NCI-H2107 (cell line): ENCODE data around the gene NPR2.
A peak's percentile ranks its signal among the peaks of the same experiment; 100 is the strongest.

Source experiments
- DNase-seq: peaks from one replicate; lab custom pipeline; 2025; lab: John Stamatoyannopoulos, UW

The NPR2 gene

DNA sequence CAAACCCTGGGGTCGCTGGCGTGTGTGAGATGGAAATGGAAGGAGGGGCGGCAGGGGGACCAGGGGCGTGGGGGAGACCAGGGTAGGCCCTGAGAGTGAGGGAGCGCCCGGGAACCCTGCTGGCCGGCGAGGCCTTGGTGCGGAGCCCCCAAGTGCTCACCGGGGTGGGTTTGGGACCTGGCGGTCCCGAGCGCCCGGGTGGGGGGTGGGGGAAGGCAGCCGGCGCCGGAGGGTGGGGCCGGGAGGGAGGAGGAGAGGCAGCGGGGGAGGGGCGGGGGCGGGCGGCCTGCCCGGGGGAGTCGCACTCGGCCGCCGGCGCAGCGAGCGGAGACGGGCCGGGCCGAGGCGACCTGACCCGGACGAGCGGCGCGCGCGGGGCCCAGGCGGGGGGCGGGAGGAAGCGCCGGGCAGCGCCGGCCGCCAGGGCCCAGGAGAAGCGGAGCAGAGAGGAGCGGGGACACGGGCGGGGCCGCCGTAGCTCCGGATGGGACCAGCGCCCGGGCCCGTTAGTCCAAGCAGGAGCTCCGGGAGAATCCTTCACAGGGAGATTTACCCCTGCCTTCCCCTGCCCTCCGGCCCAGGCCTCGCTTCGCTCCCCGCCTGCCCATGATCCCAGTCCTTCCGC lies at the start of gene NPR2:
Gene NPR2, plus strand, starts transcription at position 295 of the 625 bp plus-strand sequence. CDS start 818 bp downstream, outside the sequence.
- DNase-seq, result no peak

DNA sequence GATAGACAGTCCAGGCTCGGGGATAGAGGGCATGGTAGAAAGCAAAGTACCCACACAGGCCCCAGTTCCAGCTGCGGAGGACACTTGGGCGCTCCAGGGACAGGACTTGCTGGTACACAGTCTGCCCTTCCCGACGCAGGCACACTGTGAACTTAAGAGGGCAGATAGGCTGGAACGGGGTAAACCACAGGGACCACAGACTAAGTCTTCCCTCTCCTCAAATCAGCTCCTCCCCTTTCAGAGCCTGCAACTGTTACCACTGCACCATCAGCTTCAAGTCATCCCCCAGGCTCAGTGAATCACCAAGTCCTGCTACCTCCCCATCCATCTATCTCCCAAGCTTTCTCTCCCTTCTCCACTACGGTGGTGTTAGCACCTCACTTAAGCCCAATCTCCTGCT lies 49.7 kb upstream of the NPR2 start:
- no peak for DNase-seq

DNA sequence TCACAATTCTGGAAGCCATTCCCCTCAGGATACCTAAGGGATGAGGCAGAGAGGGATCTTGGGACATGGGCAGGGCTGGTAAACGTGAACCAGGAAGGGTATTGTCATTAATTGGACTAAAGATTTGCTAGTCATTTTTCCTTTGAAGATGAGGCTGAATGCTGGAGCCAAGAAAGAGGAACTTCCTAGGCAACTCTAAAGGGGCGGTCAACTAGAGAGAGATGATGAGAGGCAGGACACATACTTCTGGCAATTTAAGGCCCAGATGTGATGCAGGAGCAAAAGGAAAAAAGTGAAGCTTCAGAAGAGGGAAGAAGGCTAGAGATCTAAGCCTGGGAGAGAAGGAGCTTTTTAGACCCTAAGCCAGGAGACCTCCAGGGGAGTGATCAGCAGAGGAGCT lies 47.9 kb upstream of the NPR2 start:
- no peak for DNase-seq

DNA sequence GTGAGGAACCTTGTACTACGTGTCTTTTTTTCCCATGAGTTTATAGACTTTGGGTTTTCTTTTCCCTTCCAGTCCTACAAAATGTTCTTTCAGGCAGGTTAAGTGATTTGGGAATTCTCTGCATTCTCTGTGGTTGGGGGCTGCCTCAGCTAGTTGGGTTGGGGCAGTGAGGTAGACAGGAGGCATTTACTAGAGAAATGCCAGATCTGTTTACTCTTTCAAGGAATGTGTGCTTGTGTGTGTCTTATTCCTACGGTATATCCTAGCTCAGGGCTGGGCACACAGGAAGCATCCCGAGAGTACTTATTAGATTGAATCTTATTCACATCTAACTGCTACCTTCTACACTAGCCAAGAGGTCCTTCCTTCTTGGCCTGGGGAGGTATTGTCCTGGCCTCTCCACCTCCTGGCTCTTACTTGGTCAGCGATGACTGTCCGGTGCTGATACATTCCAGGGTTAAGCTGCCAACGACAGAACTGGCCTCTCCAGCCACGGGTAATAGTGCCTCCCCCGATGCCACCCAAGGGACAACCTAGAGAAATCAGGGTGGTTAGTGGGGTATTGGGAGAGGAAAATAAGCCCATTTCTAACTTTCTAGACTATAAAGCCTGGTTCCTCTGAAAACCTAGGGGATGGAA lies 47.4 kb upstream of the NPR2 start:
- no peak for DNase-seq

DNA sequence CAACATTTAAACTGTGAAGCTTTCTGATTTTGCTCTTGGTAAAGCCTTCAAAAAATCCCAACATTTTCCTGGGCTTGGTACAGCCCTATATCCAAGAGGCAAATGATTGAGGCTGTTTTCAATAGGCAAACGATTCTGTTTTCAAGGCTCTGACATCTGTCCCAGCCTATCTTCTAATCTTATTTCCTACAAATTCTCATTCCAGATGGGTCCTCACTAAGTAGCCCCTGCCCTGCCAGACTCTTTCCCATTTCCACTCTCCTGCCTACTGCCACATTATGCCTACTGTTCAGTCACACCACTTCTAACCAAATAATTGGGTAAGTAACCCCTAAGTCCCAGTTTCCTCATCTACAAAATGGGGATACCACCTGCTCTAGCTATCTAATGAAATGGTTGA lies 45.8 kb upstream of the NPR2 start:
- no peak for DNase-seq

DNA sequence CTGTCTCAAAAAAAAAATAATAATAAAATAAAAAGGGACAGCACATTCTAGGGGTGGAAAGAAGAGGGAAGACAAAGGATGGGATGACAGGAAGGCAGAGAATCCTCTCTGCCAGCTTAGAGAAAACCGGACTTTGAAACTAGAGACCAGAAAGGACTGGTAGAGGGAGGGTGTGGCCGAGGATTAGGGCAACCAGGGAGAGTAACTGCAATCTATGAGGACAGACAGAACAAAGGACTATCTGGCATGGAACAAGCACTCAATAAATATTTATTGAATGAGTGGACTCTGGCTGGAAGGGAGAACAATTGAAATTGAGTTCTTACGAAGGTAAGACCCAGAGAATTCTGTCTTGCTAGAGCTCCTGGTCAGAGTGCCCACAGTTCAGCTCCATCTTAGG lies 44.8 kb upstream of the NPR2 start:
- no peak for DNase-seq

DNA sequence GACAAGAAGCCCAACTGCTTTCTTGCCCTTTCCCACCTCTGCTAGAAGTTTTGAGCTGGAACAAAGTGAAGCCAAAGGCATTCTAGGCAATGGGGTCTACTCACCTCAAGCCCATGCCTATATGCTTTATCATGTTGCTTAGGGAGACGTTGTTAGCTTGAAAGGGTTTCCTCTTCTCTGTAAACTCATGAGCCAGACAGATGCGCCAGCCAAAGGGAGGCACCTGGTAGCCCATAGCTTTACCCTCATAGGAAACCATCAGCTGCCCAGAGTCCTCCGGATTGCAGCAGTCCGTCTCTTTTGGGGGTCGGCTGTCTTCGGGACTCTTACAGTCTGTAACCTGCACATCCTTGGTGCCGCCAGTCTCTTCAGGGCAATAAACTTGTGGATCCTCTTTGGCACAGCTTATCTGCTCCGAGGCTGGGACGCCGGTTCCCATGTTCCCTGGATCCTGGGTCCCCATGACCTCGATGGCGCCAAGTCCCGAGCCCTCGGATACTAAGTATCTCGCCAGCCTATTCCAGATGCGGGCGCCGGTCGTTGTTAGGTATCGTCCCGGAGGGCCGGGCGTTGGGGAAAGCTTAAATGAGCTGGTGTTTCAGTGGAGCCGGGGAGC lies 43.0 kb upstream of the NPR2 start:
- no peak for DNase-seq

DNA sequence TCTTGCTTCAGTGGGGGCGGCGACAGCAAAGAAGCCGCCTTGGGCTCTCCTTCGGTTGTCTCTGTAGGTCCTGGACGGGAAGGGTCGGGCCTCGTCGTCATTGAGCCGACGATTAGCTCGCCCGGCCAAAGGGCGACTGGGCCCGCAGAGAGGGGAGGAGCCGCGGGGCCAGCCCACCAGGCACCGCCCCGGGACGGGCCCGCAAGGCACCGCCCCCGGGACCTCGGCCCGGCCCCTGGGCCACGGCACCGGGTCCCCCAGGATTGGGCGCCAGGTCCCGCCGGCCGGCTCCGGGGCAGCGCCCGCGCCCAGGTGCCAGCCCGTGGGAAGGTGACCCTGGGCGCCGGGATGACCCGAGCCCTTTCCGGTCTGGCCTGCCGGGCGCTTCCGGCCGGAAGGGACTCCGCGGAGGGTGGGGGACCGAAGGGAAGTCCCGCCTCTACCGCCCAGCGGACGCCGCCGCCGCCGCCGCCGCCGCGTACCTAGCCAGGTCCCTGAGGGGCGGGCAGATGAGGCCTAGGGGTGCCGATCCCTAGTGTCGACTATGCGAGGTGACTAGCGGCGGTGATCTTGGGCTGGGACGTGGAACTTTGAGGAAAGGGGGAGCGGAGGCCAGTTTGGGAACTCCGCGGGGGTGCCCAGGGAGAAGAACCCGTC lies 42.4 kb upstream of the NPR2 start, which contains the start of the genes GBA2 and RGP1:
Gene GBA2, minus strand, starts transcription at position 371 of the 657 bp plus-strand sequence. CDS start 524 bp downstream, outside the sequence.
Gene RGP1, plus strand, starts transcription at position 430 of the 657 bp plus-strand sequence. CDS start 469 bp downstream, outside the sequence.
- peak; percentile 28 for DNase-seq

DNA sequence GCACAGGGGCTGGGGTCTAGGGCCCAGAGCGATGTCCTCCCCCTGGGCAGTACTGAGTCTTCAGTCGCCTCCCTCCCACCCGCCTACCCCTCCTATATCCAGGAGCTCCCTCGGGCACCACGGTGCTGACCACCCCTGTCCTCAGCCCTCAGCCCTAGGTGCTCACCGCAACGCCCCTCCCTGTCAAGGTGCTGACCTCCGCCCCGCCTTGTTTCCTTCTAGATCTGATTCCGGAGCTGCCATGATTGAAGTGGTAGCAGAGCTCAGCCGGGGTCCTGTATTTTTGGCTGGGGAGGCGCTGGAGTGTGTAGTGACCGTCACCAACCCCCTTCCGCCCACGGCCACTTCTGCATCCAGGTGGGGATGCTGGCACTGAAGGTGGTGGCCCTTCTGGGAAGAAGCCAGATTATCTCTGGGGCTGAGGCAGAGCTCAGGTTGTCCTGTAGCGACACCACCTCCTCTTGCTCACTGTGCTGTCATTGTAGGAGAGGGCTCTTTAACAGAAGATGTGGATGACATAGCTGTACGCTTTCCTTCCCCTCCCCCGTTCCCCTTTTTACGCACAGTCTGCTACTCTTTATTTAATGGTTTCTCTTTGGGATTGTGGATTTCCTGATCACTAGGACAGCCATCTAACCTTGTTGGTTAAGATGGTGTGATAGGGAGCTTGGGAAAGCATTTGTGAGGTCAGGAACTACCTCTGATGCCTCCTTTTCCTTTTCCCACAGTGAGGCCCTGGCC lies 41.7 kb upstream of the NPR2 start:
- DNase-seq, result no peak

DNA sequence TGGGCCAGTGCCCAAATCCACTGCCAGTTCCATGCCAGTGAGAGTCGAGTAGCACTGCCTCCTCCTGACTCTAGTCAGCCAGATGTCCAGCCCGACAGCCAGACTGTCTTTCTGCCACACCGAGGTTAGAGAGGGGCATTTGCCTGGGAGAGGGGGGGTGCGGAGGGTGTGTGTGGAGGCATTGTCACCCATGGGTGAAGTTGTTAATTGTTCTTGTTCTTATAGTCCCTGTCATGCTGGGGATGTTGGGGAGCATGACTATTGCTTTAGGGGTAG lies 41.2 kb upstream of the NPR2 start:
- no peak for DNase-seq

DNA sequence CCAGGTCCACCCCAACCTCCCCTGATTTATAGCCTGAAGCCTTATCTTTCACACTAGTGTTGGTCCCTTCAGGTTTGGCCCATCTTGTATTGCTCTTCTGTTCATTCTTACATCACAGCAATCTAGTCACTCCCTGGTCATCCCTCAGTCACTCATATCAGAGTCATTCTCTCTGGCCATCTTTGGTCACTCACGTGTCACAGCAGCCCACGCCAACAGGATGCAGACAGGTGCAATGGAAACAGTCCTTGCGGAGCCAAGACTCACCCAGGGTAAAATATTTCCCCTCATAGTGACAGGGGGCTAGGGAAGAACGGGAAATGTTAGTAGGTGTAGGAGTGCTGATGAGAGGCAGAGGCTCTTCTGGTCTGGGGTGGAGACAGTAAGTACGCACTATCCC lies 37.9 kb upstream of the NPR2 start:
- DNase-seq, result no peak

DNA sequence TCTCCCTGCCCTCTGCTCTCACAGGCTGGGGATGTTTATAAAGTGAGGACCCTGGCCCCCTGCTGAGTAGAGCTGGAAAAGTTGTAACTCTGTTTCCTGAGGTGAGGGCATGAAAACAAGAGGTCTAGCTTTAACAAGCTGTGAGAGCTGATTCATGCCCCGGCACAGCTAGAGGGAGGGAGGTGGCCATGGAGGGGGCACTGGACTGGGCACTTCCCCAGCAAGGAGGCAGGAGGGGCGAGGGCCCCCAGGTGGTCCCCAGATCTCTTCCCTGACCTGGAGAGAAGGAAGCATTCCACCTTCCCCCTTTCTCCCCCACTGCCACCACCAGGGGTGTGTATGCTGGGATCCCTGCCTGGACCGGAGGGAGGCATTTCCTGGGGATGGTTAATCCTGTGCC lies 37.1 kb upstream of the NPR2 start, which contains the start of gene MSMP:
Gene MSMP, minus strand, starts transcription at position 13 of the 400 bp plus-strand sequence. CDS start 147 bp downstream, outside the sequence.
- no peak for DNase-seq

DNA sequence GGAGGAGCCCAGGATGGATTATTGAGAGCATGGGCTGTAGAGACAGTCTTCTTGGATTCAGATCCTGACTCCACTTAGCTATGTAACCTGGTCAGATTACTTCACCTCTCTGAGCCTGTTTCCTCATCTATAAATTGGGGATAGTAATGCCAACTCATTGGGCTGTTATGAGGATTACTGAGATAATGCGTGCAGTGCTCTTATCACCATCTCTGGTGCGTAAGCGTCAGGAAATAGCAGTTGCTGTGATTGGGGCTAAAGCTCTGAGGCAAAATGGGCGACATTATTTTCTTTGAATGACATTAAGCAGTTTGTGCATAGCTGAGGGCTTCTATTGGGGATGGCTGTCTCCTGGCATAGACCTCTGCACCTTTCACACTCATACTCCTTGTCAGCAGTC lies 36.3 kb upstream of the NPR2 start:
- no peak for DNase-seq

DNA sequence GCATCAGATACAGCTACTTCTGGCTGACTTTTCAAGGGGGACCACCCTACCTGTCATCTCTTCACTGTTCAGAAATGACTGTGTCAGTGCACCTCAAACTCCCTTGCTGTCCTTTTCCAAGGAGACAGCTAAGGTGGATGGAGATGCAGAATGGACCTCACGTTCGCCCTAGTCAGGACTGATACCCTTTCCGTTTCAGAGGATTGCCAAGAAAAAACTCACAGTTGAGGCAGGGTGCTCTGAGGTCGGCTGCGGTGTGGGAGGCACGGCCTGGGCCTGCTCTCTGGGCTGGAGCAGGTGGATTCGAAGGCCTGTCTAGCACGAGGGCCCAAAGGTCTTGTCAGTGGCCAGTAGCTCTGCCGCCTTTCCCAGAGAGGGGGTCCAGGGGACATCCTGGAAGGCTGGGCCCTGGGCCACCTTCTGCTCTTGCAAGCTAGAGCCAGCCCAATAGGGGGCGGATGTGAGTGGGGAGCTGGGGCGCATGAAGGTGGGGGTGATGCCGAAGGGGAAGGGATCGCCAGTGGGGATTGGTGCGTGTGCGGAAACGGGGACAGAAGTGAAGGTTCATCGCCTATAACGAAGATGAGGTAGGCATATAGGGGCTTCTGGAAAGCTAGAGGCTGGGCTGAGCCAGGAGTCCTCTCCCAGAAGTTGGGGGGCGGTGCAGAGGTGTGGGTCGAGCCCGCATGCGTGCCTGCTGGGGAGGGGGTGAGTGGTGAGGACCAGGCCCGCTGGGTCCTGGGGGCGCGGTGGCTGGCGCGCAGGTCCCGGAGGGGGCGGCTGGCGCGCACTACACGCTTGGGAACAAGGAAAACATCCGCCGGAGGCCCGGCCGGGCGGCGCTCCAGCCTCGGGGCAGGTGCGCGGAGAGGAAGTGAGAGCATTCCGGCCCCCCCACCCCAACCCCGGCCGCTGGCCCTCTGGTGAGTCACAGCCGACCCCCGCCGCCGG lies 34.8 kb upstream of the NPR2 start:
- peak; percentile 41 for DNase-seq

DNA sequence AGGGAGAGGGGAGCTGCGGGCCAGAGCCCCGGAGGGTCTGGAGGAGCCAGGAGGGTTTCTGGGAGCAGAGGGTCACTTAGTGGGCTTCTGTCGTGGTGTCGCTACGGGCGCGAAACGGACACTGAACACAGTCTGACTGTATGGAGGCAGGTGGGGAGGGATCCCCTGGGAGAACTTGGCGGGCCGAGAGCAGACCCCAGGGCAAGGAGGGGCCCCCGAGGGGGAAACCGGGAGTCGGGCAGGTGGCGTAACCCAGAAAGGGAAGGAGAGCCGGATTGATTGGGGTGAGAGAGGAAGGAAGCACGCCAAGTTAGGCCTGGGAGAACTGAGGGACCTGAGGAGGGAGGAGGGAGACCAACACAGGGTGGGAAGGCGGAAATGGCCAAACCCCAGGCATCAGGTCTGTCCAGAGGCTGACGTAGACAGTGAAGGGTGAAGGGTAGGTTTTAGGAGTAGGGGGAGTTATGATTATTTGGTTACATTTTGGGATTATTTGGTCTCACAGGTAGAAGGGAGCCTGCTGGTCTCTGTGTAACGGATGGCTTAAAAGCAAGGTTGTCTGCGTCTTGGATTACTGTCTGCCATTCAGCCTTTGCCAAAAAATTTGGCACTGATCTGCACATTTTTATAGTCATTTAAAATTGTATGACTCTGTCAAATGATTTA lies 34.0 kb upstream of the NPR2 start:
- DNase-seq, result peak; percentile 48

DNA sequence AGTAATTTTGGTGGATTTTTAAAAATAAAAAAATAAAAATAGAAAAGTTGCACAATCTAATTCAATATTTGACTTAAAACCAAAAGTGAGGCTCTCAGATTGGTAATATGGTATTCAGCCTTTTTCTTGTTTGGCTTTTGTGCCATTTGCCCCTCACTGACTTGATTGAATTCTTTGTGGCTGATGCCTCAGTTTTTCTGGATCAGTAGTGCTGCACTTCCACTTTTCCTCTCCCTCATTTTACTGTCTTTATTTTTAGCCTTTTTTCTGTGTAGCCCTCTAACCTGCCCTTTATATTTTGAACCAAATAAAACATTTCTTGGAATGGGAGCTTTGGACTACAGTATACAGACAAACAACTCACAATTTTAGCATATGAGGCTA lies 33.5 kb upstream of the NPR2 start:
- DNase-seq, result no peak

DNA sequence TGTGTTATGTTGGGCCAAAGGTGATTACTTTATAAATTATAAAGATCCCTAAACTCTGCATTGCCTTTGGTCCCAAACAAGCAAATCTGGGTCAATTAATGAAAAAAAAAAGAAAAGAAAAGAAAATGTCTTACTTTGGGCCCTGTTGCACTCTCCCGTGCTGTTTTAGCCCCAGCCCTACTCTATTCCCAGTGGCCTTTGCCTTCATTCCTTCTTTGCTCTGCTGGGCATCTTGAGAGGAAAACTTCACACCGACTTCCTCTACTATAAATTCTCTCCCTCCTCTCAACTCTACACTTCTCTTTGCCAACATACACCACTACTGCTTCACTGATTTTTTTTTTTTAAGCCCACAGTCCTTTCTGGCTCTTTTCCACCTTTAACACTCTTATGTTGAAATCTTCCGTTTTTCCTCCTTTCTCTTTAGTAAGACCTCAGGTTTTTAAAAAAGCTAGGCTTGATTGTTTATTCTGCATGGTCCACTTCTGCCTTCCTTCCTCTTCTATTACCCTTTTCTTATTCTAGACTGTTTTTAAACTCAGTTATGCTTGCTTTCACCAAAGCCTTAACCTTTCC lies 32.8 kb upstream of the NPR2 start:
- no peak for DNase-seq

DNA sequence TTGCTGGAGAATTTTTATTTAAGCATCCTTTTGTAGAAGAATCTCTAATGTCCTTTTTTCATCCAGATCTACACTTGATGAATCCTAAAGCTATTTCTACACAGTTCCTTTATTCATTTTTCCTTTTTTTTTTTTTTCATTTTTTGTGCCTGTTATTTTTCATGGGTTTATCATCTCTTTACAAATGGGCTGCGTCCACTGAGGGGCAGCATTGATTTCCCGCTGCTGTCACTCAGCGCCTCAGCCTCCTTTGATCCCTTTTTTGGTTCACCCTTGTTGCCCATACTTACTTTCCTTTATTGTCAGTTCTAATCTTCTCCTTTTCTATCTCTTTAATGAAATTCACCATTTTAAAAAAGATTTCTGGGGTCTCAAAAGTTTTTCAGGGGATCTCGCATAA lies 31.6 kb upstream of the NPR2 start:
- no peak for DNase-seq

DNA sequence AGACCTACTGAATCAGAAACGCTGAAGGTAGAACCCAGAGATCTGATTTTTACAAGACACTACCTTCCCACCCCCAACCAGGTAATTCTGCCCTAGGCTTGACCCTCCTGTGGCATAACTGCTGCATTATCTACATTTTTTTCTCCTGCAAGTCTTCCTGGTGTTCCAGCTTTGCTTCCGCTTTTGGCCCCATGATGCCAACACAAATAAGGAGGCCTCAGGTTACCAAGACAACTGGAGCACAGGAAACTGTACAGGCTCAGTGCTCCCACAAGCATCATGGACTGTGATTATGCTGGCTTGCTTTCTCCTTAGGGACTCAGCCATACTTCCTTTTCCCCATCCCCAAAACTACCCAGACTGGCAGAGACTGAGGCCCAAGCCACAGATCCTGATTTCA lies 30.7 kb upstream of the NPR2 start:
- no peak for DNase-seq

DNA sequence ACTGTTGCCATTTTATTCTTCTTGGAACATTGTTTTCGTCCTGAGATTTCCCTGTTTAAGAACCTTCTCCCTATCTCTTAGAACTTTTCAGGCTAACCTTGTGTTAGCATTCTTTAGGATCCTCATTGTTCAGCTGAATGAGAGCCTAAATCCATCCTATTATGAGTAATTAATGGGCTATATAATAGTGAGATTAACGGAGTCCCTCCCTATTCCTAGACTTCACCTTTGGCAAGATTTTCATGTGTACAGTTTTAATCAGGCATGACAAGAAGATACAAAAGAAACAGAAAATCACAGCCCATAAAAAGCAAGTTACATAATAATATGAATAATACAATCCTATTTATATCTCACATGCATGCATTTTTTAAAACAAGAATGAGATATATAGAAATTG lies 28.2 kb upstream of the NPR2 start:
- no peak for DNase-seq
